Globus pallidus (tissue), 1 donor: ENCODE measurements around the gene DNAH17.
"Not testable (repeated sequence)": the region's sequence is repeated elsewhere in the genome, so short reads cannot be mapped to it uniquely, and the experiment has no call there.

Experiments
- DNase-seq: peaks from one replicate; pipeline ENCODE4 v3.0.0-alpha.2; 2015; ENCODE audit warnings: low spot score

Gene DNAH17

DNA sequence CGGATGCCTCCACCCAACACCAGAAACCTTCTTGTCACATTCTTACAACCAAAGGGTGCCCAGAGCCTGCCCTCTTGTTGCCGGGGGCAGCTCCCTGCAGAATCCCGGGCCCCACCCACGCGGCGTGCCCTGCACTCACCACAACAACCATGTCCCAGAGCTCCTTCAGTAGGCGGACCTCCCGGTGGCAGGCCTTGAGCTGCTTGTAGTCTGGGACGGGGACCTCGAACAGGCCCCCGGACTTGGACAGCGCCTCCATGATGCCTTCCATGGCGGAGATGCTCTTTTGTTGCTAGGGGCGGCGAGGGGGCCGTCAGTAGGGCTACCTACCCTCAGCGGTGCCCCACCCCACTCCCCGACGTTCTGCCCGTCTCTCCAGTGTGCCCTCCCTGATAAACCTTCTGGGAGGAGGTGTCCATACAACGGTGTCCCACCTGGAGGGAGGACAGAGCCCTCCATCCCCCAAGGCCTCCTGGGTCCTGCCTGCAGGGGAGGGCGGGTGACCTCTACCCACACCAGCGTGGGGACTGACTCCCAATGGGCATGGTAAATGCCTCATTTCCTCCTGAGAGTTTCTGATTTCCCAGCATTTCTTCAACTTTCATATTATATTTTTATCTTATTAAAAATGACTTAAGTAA lies 52.2 kb downstream of the DNAH17 start:
- no peak for DNase-seq

DNA sequence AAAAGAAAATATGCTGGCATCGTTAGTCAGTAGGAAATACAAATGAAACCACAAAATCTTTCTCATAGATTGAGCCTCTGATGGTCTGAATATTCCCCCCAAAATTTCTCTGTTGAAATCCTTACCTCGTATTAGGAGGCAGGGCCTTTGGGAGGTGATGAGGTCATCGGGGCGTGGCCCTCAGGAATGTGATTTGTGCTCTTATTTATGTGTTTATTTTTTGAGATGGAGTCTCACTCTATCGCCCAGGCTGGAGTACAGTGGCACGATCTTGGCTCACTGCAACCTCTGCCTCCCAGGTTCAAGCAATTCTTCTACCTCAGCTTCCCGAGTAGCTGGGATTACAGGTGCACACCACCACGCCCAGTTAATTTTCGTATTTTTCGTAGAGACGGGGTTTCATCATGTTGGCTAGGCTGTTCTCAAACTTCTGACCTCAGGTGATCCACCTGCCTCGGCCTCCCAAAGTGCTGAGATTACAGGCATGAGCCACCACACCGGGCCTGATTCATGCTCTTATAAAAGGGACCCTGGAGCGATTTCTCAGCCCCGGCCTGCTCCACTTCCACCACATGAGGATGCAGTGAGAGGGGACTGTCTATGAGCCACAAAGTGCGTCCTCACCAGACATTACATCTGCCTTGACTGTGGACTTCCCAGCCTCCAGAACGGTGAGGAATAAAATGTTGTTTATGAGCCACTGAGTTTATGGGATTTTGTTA lies 53.1 kb downstream of the DNAH17 start:
- DNase-seq, result no peak

DNA sequence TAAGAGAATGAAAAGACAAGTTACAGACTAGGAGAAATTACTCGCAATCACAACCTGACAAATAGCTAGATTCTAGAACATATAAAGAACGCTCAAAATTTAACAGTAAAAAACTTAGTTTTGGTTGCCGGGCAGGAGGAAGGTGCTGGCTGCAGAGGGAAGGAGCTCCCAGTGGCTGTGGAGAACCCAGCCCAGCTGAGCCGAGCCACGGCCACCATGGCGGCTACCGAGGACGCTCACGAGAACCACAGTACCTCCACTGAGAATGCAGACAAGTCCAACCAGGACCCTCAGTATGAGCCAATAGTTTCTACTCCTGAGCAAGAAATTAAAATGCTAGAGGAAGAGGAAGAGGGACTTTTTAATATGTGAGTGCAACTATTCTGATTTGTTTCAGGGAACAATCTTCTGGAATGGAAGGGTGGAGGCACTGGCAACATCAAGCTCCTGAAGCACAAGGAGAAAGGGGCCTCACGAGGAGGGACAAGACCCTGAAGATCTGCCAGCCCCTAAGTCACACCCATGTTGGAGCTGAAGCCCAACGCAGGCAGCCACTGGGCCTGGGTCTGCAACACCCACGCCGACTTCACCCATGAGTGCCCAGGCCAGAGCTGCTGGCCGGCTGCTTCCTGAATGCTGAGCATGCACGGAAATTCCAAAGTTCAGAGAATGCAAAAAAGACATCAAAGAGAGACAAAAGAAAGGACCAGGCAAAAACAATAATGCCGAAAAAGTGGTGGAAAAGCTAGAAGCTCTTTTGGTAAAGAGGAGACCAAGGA lies 55.0 kb downstream of the DNAH17 start:
- no peak for DNase-seq

DNA sequence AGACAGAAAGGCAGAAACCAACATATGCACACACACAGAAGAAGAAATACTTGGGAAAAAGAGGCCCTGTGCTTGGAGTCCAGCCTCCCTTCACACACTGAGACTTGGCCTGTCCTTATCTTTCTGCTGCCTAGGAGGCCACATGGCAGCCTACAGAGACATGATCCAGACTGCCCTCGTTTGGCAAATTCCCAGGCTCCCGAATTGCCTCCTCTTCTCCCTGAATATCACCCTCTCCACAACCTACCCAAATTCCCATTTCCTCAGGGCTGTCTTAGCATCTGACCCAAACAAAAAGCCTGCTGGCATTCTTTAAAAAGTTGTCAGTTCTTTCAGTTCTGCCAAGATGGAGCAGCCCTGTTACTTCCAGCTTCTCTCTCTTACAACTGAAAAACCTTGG lies 59.8 kb downstream of the DNAH17 start:
- DNase-seq, result no peak

DNA sequence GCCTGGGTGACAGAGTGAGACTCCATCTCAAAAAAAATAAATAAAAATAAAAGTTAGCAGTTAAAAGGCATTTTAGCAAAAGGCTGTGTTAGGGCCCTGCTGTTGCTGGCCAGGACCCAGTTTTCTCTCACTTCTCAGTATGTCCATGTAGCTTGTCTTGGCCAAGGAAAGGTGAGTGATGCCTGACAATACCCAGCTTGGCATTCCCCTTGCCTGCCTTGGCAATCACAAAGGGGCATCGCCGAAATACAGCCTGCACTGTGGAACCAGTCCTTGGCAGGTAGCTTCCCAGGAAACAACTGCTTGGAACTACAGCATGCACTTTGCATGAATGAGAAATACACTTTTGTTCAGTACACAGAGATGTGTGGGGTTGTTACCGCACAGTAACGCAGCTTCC lies 61.7 kb downstream of the DNAH17 start:
- DNase-seq, result no peak

DNA sequence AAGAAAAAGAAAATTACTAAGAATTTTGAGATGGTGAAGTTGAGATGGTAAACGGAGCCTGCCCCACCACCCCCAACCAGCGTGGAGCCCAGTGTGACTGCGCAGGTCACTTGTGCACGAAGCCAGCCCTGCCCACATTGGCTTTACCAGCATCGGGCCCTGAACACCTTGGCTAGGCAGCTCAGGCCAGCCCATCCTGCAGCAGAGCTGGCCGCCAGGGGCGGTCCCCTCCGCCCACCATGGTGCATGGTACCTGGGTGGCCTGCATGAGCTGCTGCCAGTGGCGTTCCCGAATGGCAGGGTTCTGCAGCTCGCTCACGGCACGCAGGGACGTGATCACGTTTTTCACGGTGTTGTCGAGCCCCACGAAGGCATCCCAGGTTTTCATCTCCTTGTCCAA lies 62.7 kb downstream of the DNAH17 start:
- DNase-seq, result no peak

DNA sequence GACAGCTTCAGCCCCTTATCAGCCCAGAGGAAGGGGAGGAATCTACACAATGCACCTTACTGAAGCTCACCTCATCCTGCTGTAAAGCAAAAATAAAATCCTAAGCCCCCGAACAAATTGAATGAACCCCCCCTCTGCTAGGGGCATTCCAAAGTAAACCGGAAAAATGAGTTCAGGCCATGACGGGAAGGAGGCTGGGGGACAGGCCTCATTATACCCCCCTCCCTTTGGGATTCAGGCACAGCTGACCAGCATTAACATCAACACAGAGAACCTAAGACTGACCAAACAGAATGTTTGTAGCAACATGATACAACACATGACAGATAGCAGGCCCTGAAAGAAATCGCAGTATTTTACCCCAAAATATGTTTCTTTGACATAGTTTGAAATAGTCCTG lies 64.2 kb downstream of the DNAH17 start:
- DNase-seq, result no peak

DNA sequence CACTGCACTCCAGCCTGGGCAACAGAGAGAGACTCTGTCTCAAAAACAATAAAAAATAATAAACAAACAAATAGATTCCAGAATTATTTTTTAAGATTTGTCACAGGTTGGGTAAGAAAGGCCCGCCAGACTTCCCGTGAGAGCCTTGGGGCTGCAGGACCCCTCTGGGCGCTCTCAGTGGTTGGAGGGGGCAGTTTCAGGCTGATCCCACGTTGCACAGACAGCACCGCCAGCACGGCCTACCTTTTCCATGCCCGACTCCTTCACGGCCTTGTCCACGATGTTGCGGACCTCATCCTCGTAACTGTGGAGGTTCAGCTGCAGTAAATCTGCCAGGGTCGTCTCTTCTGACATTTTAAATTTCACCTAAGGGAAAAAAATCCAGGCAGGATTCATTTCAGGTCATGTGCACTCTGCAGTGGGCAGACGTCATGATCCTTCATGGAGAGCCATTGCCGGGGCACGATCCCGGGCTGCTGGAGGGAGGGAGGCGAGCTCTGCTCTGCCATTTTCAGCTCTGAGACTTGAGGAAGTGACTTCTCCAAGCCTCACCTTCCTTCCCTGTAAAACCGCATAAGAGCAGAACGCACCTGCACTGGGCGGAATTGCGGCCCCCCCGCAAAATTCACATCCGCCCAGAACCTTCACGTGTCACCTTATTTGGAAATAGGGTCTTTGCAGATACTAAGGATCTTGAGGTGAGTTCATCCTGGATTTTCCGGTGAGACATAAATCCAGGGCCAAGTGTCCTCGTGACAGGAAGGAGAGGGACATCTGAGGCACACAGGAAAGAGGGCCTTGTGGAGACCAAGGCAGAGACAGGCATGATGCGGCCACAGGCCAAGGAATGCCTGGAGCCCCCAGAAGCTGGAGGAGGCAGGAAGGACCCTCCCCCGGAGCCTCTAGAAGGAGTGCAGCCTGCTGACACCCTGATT lies 66.8 kb downstream of the DNAH17 start:
- no peak for DNase-seq

DNA sequence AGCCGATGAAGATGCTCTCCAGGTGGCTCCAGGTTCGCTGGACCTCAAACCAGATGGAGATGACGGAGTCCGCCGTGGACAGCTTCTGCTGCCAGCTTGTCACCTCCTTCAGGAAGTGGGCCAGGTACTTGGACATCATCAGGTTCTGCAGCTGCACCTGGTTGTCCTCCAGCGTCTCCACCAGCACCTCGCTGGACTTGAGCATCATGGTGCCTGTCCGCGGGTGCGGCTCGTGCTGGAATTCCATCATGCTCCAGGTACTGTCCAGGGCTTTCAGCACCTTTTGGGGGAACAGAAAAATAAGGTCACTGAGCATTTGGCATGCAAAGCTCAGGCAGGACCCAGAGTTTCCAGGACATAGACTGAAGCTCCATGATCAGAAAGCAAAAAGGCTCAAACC lies 69.7 kb downstream of the DNAH17 start:
- DNase-seq, result no peak

DNA sequence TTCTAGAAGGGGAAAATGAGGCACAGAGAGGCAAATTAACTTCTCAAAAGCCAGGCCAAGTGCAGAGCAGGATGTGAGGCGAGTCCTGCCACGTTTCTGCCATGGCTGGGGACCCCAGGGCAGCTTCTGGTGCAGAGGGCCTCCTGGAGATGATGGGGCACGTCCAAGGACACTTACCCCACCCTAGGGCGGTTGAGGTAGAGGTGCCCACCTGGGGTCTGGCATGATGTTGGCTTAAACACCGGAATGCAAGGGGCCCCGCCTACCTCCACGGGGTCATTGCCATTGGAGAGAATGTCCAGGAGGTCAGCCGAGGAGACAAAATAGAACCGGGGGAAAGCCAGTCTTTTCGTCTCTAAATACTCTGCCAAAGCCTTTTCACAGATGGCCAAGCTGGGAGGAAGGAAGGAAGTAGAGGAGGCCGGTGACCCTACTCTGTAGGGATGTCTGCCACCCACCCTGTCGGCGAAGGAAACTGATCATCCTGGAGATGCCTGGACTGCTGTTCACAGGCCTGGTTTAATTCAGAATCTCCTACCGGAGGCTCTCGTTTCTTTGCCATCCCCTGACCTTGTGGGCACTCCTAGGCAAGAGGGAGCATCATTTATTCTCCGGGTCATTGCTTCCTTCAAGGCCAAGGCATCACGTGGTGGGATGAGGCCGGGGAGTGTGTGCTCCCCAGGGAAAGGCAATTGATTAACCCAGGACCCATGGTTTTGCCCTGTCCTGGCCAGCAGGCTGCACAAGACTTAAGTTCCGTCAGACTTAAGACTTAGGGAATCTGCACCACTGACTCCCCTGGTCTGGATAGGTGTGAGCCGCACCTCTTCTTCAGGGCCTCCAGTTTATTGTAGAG lies 70.5 kb downstream of the DNAH17 start:
- DNase-seq, result no peak

DNA sequence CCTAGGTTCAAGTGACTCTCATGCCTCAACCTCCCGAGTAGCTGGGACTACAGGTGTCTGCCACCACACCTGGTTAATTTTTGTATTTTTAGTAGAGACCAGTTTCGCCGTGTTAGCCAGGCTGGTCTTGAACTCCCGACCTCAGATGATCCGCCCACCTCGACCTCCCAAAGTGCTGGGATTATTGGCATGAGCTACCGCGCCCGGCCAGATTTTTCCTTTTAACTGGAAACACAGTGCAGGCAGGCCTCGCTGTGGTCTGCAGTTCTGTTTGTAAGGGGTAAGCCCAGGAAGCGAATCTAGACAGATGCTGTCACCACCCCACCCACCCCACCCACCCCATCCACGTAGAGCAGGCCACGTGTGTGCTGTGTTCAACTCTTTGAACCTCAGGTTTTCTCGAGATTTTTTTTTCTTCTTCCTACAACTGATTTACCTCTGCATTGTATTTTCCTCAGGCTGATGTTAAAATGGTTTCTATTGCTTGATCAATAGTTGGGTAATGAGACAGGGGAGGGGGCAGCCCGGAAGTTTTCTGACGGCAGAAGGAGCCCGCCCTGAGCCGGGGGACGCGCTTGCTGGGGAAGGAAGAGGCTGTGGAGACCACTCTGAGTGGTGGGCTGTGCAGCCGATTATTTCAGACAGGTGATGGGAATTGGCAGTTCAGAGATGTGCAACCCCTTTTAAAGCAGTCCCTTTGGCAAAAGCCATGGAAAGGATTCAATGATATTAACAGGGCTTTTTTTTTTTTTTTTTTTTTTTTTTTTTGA lies 72.9 kb downstream of the DNAH17 start:
- no peak for DNase-seq

DNA sequence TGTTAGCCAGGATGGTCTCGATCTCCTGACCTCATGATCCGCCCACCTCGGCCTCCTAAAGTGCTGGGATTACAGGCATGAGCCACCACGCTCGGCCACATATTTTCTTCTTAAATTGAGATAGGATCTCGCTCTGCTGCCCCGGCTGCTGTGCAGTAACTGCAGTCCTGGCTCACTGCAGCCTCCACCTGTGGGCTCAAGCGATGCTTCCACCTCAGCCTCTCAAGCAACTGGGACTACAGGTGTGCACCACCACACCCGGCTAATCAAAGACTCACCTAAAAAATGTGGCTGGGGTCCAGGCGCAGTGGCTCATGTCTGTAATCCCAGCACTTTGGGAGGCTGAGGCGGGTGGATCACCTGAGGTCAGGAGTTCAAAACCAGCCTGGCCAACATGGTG lies 73.8 kb downstream of the DNAH17 start:
- not testable (repeated sequence) for DNase-seq

DNA sequence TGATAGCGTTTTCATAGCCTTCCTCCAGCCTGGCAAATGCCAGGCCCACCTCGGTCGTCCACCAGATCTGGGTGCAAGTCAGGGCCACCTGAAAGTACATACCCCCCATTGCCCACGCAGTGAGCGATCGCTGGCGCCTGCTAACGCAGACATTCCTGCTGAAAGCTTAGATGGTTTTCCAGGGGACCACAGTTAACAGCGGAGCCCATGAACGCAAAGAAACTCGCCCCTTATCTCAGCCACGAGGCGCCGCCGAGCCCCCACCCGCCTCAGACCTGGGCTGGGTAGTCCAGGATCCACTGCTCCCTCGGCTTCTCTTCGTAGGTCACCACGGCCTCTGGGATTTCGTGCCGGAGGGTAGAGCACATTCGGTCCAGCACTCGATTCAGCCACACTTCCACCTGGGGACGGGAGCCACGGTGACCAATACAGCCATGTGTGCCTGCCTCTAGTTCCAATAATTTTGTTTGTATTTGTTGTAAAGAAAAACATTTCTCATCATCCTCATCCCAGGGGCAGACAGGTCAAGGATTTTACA lies 74.5 kb downstream of the DNAH17 start:
- no peak for DNase-seq

DNA sequence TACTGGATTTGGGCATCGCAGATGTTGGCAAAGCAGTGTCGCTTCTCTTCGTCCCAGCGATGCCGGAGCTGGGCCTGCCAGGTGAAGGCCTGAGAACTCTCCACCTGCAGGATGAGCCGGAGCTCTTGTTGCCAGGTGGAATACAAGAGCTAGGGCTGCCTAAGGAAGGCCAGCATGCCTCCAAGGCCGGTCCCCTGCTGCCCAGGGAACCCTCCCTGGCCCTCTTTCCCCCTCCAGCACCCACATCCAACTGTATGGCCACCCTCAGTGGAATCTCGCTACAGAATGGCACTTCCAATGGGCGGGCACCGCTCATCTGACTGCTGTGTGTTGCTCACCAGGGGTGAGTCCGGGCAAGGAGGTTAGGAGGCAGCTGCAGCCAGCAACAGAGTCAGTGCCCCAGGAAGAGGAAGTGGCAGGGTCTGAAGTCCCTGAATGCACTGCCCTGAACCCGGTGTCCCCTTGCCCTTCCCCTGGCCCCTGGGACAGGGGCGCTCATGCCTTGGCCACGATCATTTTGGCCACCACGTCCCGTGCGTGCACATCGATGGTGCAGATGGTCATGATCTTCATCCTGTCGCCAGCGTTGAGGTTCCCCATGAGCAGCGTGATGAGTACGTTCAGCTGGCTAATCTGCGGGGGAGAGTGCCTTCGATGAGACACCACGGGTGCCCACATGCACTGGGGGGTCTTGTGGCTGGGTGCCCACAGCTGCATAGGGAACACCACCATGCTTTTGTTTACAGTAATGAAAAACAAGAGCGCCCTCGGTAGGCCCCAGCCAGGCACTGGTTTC lies 75.8 kb downstream of the DNAH17 start:
- no peak for DNase-seq

DNA sequence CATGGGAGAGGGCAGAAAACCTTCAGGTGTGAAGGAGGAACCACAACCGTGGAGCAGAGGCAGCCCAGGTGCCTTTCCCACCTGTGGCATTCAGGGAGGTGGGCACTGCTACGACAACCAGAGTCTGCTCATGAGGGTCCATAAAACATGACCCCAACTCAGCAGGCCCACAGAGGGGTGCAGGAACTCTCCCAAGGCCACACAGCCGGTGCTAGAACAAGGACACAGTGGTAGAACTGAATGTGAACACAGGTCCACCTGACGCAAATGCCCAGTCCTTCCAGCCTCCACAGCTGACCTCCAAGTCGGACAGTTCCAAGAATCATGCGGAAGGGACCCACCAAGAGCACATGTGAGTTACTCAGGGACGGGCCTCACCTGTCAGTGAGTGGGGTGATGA lies 76.4 kb downstream of the DNAH17 start:
- DNase-seq, result no peak

DNA sequence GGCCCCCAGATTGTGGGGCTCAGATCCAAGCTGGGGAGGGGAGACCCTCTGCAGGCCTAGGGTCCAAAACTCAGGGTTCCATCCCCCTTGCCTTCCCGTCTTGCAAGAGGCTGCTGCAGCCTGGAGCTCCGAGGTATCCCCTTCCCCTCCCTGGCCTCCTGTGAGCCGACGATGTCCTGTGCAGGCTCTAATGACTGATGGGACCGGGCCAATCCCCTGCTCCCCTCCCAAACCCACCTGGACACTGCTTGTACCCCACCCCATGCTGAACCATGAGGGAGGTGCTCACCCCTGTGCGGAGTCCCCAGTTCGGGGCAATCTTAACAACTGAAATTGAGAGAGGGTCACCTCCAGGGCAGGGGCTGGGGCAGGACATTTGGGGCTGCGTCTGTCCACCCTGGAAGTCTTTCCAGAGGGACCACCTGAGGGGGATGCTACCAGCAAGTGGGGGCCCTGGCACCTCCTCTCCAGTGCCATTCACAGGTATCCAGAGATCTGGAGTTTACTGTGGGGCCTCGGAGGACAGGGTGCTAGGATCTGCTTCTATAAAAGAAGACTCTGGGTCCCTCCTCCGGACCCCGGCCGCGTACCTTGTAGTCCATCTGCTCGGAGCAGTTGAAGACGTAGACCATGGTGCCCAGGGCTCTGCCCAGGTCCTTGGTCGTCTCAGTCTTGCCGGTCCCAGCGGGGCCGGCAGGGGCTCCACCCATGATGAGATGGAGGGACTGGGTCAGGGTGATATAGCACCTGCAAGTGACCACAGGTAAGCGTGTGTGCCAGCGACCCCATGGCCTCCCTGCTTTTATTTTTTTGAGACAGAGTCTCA lies 77.3 kb downstream of the DNAH17 start:
- DNase-seq, result no peak

DNA sequence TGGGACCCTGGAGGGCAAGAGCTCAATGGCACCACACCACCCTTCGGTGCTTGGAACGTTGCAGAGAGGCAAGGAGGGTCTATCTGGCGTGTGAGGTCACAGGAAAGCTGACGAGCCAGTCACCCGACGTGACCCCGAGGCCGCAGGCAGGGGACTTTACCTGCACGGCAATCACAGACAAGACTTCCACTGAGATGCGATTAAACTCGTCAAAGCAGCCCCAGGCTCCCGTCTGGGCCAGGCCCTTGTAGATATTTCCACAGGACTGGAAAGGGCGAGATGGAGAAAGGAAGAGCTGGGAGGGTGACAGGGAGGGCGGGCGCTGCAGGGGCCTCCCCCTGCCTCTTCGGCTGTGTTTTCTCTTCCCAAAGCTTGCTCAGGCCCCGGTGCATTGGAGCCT lies 78.3 kb downstream of the DNAH17 start:
- no peak for DNase-seq

DNA sequence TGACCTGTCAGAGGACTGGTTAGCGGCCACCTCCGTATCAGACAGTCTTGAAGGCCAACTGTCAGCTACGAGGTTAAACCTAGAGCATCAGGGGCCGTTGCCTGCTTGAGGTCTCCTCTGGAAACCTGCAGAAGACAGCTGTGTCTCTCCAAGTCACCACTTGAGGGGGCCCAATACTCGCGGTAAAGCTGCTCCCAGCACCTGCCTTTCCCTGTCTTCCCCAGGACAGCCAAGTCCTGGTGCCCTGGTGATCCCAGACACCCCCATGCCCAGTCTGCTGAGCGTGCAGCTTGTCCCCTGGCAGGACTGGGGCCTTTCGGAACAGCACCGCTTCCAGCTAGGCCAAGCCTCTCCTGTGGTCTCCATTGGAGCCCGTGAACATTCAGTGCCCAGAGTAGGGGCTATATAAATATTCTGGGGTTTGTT lies 80.1 kb downstream of the DNAH17 start:
- DNase-seq, result peak; percentile 90
